HepG2 (cell line): ENCODE results near the gene EEIG1. TPM values are rescaled to one million over a fixed set of nuclear protein-coding genes. Genes with fewer than 3 reads are reported as not detected.

Experiments
- AFF4 ChIP-seq: sonication (generic); formaldehyde crosslinking; IDR thresholded peaks from 2 replicates; pipeline ENCODE4 v1.4.0; 2020; ENCODE audit warnings: missing genetic modification reagents
- DMAP1 ChIP-seq: IDR thresholded peaks from 2 replicates; pipeline ENCODE4 v1.6.1; 2016
- HMGXB4 ChIP-seq, 2 experiments: sonication (generic) in 1 of 2; formaldehyde crosslinking in 1 of 2; IDR thresholded peaks; 2 replicates each; pipeline versions ENCODE4 v1.4.0 to v1.6.1; 2018 to 2020; ENCODE audit warnings: missing genetic modification reagents in 2 of 2, borderline replicate concordance in 1 of 2, low read depth in 1 of 2, mild to moderate bottlenecking in 1 of 2, missing biosample characterization in 1 of 2
- KAT8 ChIP-seq: IDR thresholded peaks from 2 replicates; pipeline ENCODE4 v1.6.1; 2016; ENCODE audit warnings: missing genetic modification reagents, missing compliant biosample characterization
- KLF6 ChIP-seq: IDR thresholded peaks from 2 replicates; pipeline ENCODE4 v1.8.0; 2016; ENCODE audit warnings: missing biosample characterization, missing genetic modification reagents
- POLR2AphosphoS2 ChIP-seq: IDR thresholded peaks from 2 replicates; pipeline ENCODE4 v1.6.1; 2011; ENCODE audit warnings: low read depth, low read length, improper control_type of control experiment
- RELA ChIP-seq: sonication (generic); formaldehyde crosslinking; IDR thresholded peaks from 2 replicates; pipeline ENCODE4 v1.4.0; 2020; ENCODE audit warnings: missing genetic modification reagents
- SOX5 ChIP-seq: IDR thresholded peaks from 2 replicates; pipeline ENCODE4 v1.6.1; 2016; ENCODE audit warnings: borderline replicate concordance
- ZNF136 ChIP-seq: sonication (generic); formaldehyde crosslinking; IDR thresholded peaks from 2 replicates; pipeline ENCODE4 v1.8.1; 2022; ENCODE audit warnings: low read depth, mild to moderate bottlenecking, moderate library complexity, missing genetic modification reagents
- ZNF512B ChIP-seq: sonication (generic); formaldehyde crosslinking; IDR thresholded peaks from 2 replicates; pipeline ENCODE4 v1.5.1; 2020; ENCODE audit warnings: missing genetic modification reagents, mild to moderate bottlenecking, borderline replicate concordance
- ZNF558 ChIP-seq: sonication (generic); formaldehyde crosslinking; IDR thresholded peaks from 2 replicates; pipeline ENCODE4 v1.9.0; 2022; ENCODE audit warnings: mild to moderate bottlenecking, missing genetic modification reagents, borderline replicate concordance
- ZNF615 ChIP-seq: sonication (generic); formaldehyde crosslinking; IDR thresholded peaks from 2 replicates; pipeline ENCODE4 v1.5.0; 2020; ENCODE audit warnings: mild to moderate bottlenecking, missing genetic modification reagents, borderline replicate concordance
- ZNF687 ChIP-seq: sonication (generic); formaldehyde crosslinking; IDR thresholded peaks from 2 replicates; pipeline ENCODE4 v1.5.1; 2020; ENCODE audit warnings: mild to moderate bottlenecking, missing genetic modification reagents, moderate library complexity
- ZNF709 ChIP-seq: sonication (generic); formaldehyde crosslinking; IDR thresholded peaks from 2 replicates; pipeline ENCODE4 v1.5.0; 2020; ENCODE audit warnings: mild to moderate bottlenecking, missing genetic modification reagents
- ZSCAN22 ChIP-seq: sonication (generic); formaldehyde crosslinking; IDR thresholded peaks from 2 replicates; pipeline ENCODE4 v1.4.0; 2020; ENCODE audit warnings: mild to moderate bottlenecking, missing genetic modification reagents
- polyA plus RNA-seq, 8 experiments: library from polyadenylated mRNA; depleted of rRNA in 3 of 8; stranded (reverse) in 7 of 8; unstranded in 1 of 8; fragments of >200 nt; fragmentation: Illumina TruSeq in 4 of 8; extraction: Trizol in 4 of 8; gene quantifications; 2 replicates each; pipeline versions ENCODE4 v1.2.1 to v1.2.3, GENCODE V29; 2011 to 2016; ENCODE audit warnings: low read depth in 4 of 8, missing spikeins in 1 of 8, mixed read lengths in 1 of 8; ENCODE audit not compliant: insufficient read depth in 1 of 8
- total RNA-seq, 5 experiments: library from RNA; depleted of rRNA; stranded (reverse); fragments of >200 nt; fragmentation: Illumina TruSeq; extraction: Trizol; gene quantifications; 2 replicates each; pipeline ENCODE4 v1.2.3, GENCODE V29; 2016; ENCODE audit warnings: low read depth in 1 of 5

Gene EEIG1
- total and polyA plus RNA-seq, 2 of the 13 experiments (the other 11 are each of a cell fraction or from before 2014, with no cell fraction given): 16.6 to 25.2 TPM

GRCh38 chr9:127947841-127948710 is 32.7 kb downstream of the EEIG1 start (continued):
- no peak for TF ChIP-seq AFF4 (CRISPR knock-in tag)
- no peak for TF ChIP-seq ZSCAN22
- TF ChIP-seq KAT8 (CRISPR knock-in tag): no peak
- TF ChIP-seq ZNF136 (CRISPR knock-in tag): no peak
- TF ChIP-seq HMGXB4 (CRISPR knock-in tag; IDR thresholded peaks at IDR 0.05; ENCODE audit: borderline replicate concordance in 1 of 2, low read depth in 1 of 2): no peak
- TF ChIP-seq ZNF687: peak; percentile 56
- TF ChIP-seq ZNF709: no peak
- no peak for TF ChIP-seq ZNF512B (CRISPR knock-in tag)
- no peak for TF ChIP-seq ZNF558 (CRISPR knock-in tag)
- no peak for TF ChIP-seq KLF6 (CRISPR knock-in tag)
- TF ChIP-seq POLR2AphosphoS2: no peak
- no peak for TF ChIP-seq RELA (CRISPR knock-in tag)
- TF ChIP-seq SOX5 (CRISPR knock-in tag): no peak
- TF ChIP-seq ZNF615 (CRISPR knock-in tag): no peak
- TF ChIP-seq DMAP1 (CRISPR knock-in tag): no peak
